Naive B cell (primary cell): ENCODE results near the gene ATRNL1. TPM values are rescaled to one million over a fixed set of nuclear protein-coding genes. Genes with fewer than 3 reads are reported as not detected.

ENCODE experiments used
- ATAC-seq, 2 donors: fragments of 150-1000 bp; cut with Tn5 transposase; 2 replicates each; pipeline ENCODE4 v1.10.0; 2021; ENCODE audit warnings: low read depth in 2 of 2, mild to moderate bottlenecking in 2 of 2, moderate library complexity in 2 of 2
- DNase-seq: peaks from one replicate; pipeline ENCODE4 v3.0.0; 2022
- H3K27ac Mint-ChIP-seq, 6 donors: one replicate each; pipeline ENCODE4 v1.8.0; 2020 to 2022; ENCODE audit warnings: mild to moderate bottlenecking in 6 of 6, mixed read lengths in 6 of 6, moderate library complexity in 5 of 6, inconsistent platforms in 2 of 6
- H3K27me3 Mint-ChIP-seq, 3 donors: one replicate each; pipeline ENCODE4 v1.8.0; 2021 to 2022; ENCODE audit warnings: mixed read lengths in 3 of 3, mild to moderate bottlenecking in 1 of 3
- H3K36me3 Mint-ChIP-seq, 2 donors: one replicate each; pipeline ENCODE4 v1.8.0; 2020 to 2022; ENCODE audit warnings: mixed read lengths in 2 of 2, inconsistent platforms in 1 of 2, mild to moderate bottlenecking in 1 of 2
- H3K4me1 Mint-ChIP-seq, 3 donors: one replicate each; pipeline ENCODE4 v1.8.0; 2020 to 2022; ENCODE audit warnings: mixed read lengths in 3 of 3, inconsistent platforms in 1 of 3, mild to moderate bottlenecking in 1 of 3, moderate library complexity in 1 of 3
- H3K4me3 Mint-ChIP-seq, 8 donors: one replicate each; pipeline ENCODE4 v1.8.0; 2020 to 2022; ENCODE audit warnings: mild to moderate bottlenecking in 8 of 8, mixed read lengths in 8 of 8, moderate library complexity in 8 of 8, inconsistent platforms in 2 of 8
- H3K9me3 Mint-ChIP-seq, 7 donors: one replicate each; pipeline ENCODE4 v1.8.0; 2020 to 2022; ENCODE audit warnings: mixed read lengths in 7 of 7, mild to moderate bottlenecking in 5 of 7, inconsistent platforms in 2 of 7, moderate library complexity in 1 of 7
- polyA plus RNA-seq, 6 donors: library from polyadenylated mRNA; unstranded; fragments of 300-500 nt; fragmentation: Illumina TruSeq; gene quantifications; one replicate each; pipeline ENCODE4 v1.2.3, GENCODE V29; 2021; ENCODE audit warnings: low read depth in 6 of 6

Gene ATRNL1
- polyA plus RNA-seq, 6 donors from 2014 or later, result 0.03 to 1.7 (median 0.49) TPM; not detected in 2

- no peaks in the 10 kb centered on the region for H3K4me1 Mint-ChIP-seq
- DNase-seq, result no peak
- no peak for ATAC-seq
- peaks cover 0 to 45% (median 11%) of the 10 kb centered on the region in 7 donors for H3K9me3 Mint-ChIP-seq
- H3K27me3 Mint-ChIP-seq, result no peaks in the 10 kb centered on the region
- no peak overlapping the region for H3K4me3 Mint-ChIP-seq
- no peak overlapping the region for H3K27ac Mint-ChIP-seq
- H3K36me3 Mint-ChIP-seq, result no peaks in the 10 kb centered on the region
Observed at GRCh38 chr10:115992236-115992986, 899.2 kb downstream of the ATRNL1 start.

GRCh38 chr10:115996031-115996430 is 902.9 kb downstream of the ATRNL1 start:
- ATAC-seq (no peak), DNase-seq (no peak)
- no peaks in the 10 kb centered on the region for H3K27me3 Mint-ChIP-seq
- no peak overlapping the region for H3K4me3 Mint-ChIP-seq
- no peaks in the 10 kb centered on the region for H3K4me1 Mint-ChIP-seq
- peaks cover 0 to 36% (median 8%) of the 10 kb centered on the region in 7 donors for H3K9me3 Mint-ChIP-seq
- no peak overlapping the region for H3K27ac Mint-ChIP-seq
- H3K36me3 Mint-ChIP-seq, result no peaks in the 10 kb centered on the region

- Mint-ChIP-seq H3K27ac (no peak overlapping the region), H3K27me3 (no peaks in the 10 kb centered on the region), H3K4me3 (no peak overlapping the region), H3K36me3 (no peaks in the 10 kb centered on the region), H3K4me1 (no peaks in the 10 kb centered on the region), H3K9me3 (peaks cover 0 to 24% (median 7%) of the 10 kb centered on the region in 7 donors)
- ATAC-seq (no peak), DNase-seq (no peak)
Observed at GRCh38 chr10:115998301-115998700, 905.1 kb downstream of the ATRNL1 start.

Other genes with a start within 250 kb of the ATRNL1 start
- 10 to 100 TPM; 12.2 to 23.5 (median 13.5) TPM for gene TRUB1, start 155.2 kb upstream of the ATRNL1 start, polyA plus RNA-seq